ENCODE data around the gene CHTOP.
"Not testable (repeated sequence)": the region's sequence is repeated elsewhere in the genome, so short reads cannot be mapped to it uniquely, and the experiment has no call there.

Gene CHTOP

DNA sequence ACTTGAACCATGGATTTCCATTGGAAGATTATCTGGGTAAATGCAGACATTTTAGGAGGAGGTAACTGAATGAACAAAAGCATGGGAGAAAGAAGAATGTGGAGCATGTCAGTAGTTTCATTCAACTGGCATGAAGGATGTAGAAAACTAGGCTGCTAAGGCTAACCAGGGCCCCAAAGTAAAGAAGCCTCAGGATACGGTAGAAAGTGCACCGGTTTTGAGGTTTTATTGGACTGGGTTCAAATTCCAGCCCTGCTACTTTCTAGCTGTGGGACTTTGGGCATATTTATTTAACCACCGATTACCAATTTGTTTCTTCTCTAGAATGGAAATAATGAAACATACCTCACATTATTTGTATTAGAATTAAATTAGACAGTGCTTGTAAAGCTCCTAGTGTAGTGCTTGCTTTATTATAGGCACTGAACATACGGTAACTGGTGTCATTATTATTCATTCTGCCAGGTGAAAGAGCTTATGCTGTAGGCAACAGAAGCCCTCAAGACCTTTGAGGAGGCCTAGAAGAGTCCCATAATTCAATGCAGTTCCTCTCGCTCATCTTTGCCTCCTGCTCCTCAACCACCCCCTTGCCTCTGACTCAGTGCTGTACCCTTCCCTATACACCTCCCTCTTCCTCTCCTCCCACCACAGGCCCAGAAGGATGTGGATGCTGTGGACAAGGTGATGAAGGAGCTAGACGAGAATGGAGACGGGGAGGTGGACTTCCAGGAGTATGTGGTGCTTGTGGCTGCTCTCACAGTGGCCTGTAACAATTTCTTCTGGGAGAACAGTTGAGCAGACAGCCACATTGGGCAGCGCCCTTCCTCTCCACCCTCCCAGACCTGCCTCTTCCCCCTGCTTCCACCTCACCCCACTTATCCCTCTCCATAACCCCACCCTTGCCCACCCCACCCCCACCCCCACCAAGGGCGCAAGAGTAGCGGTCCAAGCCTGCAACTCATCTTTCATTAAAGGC, 2.5 kb upstream of the CHTOP start:
- DNase-seq (ENCODE audit: low spot score), result peak; percentile 18

DNA sequence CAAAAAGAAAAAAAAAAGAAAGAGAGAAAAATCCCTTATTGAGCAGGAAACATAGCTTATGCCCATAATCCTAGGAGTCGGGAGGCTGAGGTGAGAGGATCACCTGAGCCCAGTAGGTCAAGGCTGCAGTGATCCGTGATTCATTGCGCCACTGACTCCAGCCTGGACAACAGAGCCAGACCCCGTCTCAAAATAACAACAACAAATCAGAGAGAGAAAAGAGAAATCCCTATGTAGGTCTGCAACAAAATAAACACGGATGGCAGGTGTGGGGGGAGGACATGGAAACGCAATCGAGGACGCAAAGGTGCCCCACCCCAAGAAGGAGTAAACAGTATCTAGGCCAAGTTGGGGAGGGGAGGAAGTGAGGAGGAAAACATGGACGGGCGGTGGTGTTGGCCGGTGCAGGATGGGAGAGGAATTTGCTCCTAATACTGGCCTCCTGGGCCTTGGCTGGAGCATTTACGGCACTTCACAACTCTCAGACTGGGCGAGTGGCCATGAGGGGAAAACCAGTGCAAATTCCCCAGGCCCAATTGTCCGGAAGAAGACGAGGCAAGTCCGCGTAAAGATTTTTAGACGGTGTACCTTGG, 609 bp upstream of the CHTOP start:
- DNase-seq (ENCODE audit: low spot score), result no peak

- DNase-seq (ENCODE audit: low spot score), result no peak
These were observed 2.0 kb downstream of the CHTOP start for GRCh38 chr1:153635872-153636271.

GRCh38 chr1:153636312-153636711, 2.4 kb downstream of the CHTOP start:
- DNase-seq (ENCODE audit: low spot score), result no peak

DNA sequence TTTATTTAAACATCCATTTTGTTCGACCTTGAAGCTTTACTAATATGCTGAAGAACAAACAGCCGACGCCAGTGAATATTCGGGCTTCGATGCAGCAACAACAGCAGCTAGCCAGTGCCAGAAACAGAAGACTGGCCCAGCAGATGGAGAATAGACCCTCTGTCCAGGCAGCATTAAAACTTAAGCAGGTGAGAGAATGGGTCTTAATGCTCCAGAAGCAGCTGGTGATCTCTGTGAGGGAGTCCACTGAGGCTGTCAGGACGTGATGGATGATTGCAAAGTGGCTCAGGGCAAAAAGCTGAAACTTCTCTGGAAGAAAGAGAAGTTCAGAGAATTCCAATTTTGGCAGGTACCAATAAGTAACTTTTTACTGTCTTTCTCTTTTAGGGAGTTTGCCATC, 4.4 kb downstream of the CHTOP start:
- no peak for DNase-seq (ENCODE audit: low spot score)

- no peak for DNase-seq (ENCODE audit: low spot score)
These were observed 5.4 kb downstream of the CHTOP start for GRCh38 chr1:153639280-153639679.

DNA sequence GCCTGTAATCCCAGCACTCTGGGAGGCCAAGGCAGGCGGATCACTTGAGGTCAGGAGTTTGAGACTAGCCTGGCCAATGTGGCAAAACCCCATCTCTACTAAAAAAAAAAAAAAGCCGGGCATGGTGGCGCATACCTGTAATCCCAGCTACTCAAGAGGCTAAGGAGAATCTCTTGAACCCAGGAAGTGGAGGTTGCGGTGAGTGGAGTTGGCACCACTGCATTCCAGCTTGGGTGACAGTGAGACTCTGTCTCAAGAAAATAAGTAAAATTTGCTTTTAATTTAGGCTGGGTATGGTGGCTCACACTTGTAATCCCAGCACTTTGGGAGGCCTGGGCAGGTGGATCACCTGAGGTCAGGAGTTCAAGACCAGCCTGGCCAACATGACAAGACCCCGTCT, 6.3 kb downstream of the CHTOP start:
- not testable (repeated sequence) for DNase-seq (ENCODE audit: low spot score)

DNA sequence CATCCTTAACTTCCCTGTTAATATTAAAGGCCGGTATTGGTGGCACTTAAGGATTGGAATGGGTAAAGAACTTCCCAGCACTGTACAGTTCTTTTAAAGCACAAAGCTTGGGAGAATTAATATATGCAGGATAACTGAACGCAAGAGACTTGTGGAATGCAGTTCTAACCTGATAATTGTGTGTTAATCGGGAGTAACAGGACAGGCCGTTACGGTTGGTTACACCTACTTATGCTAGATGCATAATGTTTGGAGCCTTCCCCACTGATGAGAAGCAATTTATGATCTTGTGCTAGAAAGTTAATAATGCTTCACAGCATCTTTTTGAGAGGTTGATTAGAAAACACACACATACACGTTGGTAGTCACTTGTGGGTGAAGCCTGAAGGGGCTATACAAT, 7.0 kb downstream of the CHTOP start:
- no peak for DNase-seq (ENCODE audit: low spot score)

- no peak for DNase-seq (ENCODE audit: low spot score)
These were observed 8.3 kb downstream of the CHTOP start for GRCh38 chr1:153642161-153642560.

DNA sequence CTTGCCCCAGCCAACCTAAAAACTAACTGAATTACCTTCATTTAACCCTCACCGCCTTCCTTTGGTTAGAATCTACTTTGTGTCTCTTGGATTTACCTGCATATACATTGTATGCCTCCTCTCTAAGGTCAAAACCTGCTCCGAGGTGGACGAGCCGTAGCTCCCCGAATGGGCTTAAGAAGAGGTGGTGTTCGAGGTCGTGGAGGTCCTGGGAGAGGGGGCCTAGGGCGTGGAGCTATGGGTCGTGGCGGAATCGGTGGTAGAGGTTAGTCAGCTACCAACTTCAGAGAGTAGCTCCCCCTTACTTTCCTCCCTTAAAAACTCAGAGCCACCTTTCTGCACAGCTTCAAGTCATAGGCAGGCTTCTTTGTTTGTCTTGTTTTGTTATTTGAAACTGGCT, 9.2 kb downstream of the CHTOP start:
- no peak for DNase-seq (ENCODE audit: low spot score)

- no peak for DNase-seq (ENCODE audit: low spot score)
These were observed 9.9 kb downstream of the CHTOP start for GRCh38 chr1:153643816-153644215.

DNA sequence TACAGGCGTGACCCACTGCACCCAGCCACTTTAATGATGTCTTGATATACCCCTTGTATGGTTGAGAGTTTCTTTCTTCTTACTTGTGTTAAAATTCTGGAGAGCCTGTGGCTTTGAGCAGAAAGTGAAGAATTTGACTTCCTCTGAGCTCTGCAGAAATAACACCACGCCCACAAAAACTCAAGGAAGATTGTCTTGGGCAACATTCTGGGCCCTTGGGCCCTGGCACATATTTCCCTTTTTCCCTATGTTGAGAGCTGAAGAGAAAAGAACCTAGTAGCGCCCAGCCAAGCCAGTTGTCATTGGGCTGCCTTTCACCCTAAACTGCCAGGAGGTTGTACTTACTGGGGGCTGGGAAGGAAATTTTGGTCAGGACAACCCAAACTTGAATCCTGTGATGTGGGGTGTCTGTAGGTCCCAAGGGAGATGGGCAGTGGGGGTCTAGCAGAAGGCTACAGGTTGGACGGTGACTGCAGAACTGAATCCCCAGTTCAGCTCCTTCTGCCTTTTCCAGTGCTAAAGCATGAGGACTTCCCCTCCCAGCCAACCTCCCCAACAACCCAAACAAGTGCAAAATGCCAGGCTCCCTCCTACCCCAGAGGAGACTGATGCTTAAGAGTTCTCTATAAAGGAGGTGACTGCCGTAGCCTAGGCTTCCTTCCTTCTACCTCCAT, 12.9 kb downstream of the CHTOP start:
- no peak for DNase-seq (ENCODE audit: low spot score)

DNA sequence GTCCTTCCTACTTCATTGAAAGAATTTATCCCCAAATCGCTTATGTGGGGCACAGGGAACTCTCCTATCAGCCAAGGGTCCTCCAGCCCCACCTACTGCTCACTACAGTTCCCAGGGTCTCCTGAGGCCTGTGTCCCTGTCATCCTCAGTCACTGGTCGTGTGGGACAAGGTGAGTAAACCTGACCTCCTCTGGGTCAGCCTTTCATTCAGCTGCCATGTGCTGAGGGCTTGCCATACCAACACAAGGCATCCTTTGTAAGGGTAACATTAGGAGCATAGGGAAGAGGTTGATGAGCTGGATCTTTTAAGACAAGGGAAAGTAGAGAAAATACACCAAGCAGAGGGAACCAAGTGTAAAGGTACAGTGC, 13.5 kb downstream of the CHTOP start:
- peak; percentile 13 for DNase-seq (ENCODE audit: low spot score)

- DNase-seq (ENCODE audit: low spot score), result peak; percentile 40
These were observed 14.3 kb downstream of the CHTOP start for GRCh38 chr1:153648000-153648643.

DNA sequence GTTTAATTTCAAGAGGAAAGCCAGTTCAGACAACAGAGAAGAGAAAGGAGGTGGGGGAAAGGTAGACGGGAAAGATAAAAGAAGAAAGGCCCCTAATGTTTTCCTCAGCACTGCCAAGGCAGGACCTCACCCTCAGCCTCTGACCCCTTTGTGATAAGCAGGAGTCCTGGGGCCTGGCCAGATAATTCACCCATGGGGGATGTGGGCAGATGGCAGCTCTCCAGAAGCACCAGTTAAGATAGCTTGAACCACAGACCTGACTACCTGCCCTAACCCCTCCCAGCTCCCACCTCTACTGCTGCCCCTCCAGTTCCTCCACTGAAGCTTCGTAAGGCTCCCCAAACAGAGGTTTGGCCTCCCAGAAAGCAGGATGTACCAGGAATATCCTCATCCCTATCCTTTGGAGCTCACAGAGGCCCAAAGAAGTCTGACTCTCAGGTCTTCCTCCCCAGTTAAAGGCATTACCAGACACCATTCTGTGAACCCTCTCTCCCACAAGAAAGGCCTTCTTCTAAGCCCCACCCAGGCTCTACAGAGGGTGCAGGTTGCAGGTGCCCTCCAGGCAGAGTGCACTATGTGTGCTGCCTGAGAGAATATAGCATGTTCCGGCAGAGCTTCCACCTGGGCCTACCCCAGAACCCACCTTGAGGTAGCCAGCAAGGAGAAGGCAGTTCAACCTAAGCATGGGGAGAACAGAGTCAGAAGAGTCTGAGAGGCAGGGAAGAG, 15.4 kb downstream of the CHTOP start:
- DNase-seq (ENCODE audit: low spot score), result no peak

DNA sequence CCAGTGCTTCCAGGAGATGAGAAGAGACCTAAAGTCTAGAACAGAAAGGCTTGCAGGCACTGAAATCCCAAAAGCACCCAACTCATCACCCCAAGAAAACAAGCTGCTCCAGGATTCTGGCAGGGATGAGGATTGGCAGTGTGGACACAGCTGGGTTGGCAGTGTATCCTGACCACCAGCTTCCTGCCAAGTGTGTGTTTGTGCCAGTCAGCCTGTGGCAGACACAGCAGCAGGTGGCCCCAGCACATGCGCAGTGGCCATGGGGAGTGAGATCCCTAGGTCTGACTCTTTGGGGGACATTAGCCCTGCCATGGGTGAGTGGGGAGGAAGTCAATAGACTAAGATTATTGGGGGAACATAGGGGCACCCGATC, 16.0 kb downstream of the CHTOP start:
- DNase-seq (ENCODE audit: low spot score), result no peak

DNA sequence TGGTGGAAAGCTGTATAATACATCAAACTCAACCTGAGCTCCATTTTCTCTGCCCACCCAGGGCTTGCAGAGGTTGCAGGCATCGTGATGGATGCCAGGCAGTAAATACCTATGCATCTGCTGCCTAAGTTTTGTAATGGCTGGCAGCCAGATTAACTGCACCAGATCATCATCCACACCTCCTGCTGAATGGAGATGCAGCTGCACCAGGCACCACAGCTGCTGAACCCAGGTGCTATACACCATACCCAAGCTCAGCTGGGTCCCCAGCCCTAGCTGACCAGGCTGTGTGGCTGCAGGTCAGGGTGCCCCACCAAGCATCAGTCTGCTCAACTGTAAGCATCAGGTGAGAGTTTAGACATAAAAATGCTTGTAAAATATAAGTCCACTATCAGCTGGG, 17.9 kb downstream of the CHTOP start:
- no peak for DNase-seq (ENCODE audit: low spot score)

- DNase-seq (ENCODE audit: low spot score), result peak; percentile 91
These were observed 19.1 kb downstream of the CHTOP start for GRCh38 chr1:153652805-153653500.

DNA sequence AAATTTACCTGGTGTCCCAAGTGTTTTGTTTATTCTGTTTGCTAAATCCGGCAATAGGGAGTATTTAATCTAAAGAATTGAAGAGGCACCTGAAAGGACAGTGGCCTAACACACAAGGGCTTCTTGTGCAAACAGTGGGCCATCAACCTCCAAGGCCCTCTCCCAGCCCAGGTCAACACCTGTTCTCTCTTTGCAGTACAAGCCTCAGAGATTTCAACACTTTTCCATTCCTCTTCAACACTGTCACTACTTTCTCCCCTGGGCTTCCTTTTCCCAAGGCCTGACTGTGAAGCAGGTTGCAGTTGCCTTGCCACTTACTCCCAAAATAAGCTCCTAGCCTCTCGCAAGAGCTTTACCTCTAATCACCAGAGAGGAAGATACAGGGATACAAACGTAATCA, 21.5 kb downstream of the CHTOP start:
- no peak for DNase-seq (ENCODE audit: low spot score)

GRCh38 chr1:153658400-153659174, 24.7 kb downstream of the CHTOP start, which contains the start of gene SNAPIN:
Gene SNAPIN (plus strand): TSS chr1:153658703. CDS start chr1:153658744, 41 bp downstream.
- peak; percentile 85 for DNase-seq (ENCODE audit: low spot score)
